Raji (cell line): ENCODE data around the gene SRPK1.

Source experiments
- POLR2A ChIP-seq: IDR thresholded peaks from 2 replicates; pipeline ENCODE4 v1.6.1; 2011; ENCODE audit warnings: low read depth, low read length, control low read depth; ENCODE audit not compliant: insufficient read depth

SRPK1 gene

GRCh38 chr6:35920793-35921732 is at the start of gene SRPK1:
Gene SRPK1 (minus strand): TSS chr6:35921098. CDS start chr6:35921056, 42 bp downstream.
- TF ChIP-seq POLR2A = peak; percentile 98

- TF ChIP-seq POLR2A = no peak
Observed at GRCh38 chr6:35970181-35970580, 49.3 kb upstream of the SRPK1 start.

- no peak for TF ChIP-seq POLR2A
Observed at GRCh38 chr6:35969646-35970045, 48.7 kb upstream of the SRPK1 start.

- TF ChIP-seq POLR2A = no peak
Observed at GRCh38 chr6:35968821-35969220, 47.9 kb upstream of the SRPK1 start.

DNA sequence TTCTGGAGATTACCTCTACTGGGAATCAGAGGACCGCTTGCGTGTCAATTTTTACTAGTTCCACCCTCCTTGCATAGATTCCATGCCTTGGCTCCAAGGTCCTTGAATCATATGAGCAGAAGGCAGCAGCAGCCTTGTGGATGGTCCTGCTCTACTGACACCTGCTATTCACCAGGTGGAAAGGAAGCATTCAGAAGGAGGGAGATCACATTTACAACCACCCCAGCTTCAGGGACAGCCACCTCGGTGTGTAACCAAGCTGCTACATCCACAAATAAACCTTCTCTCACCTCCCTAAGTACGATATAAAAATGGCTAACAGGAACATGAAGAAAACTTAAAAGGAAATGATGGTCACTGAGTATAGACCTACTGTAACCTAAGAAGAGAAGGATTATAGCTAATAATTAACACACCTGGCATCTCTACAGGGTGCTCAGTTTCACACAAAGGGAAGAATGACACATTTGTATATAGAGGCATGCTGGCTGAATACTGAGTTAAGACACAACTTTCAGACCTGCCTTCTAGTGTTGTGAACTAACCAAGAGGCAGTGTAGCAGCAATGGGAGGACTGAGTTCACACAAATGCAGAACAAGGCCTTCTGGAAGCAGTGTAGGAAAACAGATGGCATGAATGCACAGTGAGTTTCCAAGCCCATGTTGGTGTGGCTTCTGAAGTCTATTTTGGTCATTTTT is 46.3 kb upstream of the SRPK1 start:
- TF ChIP-seq POLR2A = no peak

- TF ChIP-seq POLR2A = no peak
Observed at GRCh38 chr6:35962779-35963560, 42.1 kb upstream of the SRPK1 start.

GRCh38 chr6:35960187-35960586 is 39.3 kb upstream of the SRPK1 start:
- TF ChIP-seq POLR2A = no peak

GRCh38 chr6:35955970-35956369 is 35.1 kb upstream of the SRPK1 start:
- no peak for TF ChIP-seq POLR2A

GRCh38 chr6:35955521-35955920 is 34.6 kb upstream of the SRPK1 start:
- no peak for TF ChIP-seq POLR2A

DNA sequence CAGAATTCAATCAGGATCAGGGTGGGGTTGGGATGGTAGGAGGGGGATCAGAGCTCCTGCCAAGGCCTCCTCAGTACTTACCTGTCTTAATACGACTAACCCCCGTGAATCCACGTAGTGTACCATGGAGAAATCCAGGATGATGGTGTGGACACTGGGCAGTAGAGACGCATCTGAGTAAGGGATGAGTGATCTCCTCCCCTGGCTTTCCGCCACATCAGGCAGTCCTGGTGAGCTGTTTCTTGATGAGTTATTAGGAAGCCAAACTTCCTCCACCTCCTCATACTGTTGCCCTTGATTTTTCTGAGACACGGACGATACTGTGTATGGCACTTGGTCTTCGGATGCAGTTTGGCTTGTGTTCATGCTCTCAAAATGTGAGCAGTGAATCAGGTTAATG is 34.2 kb upstream of the SRPK1 start:
- TF ChIP-seq POLR2A = no peak

DNA sequence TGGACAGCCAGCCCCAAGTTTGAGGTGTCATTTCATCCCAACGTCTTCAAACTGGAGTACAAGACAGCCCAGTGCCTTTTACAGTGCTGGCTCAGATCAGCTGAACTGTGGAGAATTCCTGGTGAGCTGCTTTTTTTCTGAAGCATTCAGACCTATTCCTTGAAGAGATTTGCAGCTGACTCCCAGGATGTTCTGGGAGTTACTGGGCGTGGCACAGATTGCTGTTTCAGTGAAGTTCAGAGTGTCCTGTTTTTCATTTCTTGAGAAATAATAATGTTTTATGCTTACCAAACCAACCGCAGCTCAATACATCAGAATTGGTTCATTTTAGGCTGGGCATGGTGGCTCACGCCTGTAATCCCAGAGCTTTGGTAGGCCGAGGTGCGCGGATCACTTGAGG is 33.4 kb upstream of the SRPK1 start:
- no peak for TF ChIP-seq POLR2A

DNA sequence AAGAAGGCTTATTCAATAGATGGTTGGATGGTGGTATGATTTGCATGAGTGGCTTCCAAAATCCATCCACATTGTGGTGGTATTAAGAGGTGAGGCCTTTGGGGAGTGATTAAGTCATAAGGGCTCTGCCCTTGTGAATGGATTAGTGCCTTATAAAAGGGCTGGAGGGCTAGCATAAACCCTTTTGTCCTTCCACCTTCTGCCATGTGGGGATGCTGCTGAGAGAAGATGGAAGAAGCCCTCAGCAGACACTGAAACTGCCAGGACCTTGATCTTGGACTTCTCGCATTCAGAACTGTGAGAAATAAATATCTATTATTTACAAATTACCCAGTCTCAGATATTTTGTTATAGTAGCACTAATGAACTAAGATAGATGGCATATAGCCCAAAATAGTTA is 27.8 kb upstream of the SRPK1 start:
- no peak for TF ChIP-seq POLR2A

- TF ChIP-seq POLR2A = no peak
Observed at GRCh38 chr6:35945650-35946025, 24.7 kb upstream of the SRPK1 start.

DNA sequence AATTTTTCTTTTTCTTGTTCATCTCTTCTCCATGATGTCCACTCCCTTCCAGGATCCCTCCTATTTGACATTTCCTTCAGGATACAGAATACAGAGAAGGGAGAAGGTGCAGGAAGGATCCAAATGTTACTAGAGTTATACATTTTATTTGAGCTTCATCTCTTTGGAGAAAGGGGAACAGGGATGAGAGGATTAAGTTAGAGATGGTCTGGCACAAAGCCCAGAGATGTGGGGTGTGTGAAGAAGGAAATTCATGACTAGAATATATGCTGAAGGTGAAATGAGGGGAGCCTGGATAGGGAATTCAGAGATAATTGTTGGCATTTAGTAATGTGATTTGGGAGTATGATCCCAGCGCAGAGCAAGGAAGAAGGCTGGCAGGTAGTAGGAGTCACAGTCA is 22.5 kb upstream of the SRPK1 start:
- no peak for TF ChIP-seq POLR2A

GRCh38 chr6:35942355-35942754 is 21.5 kb upstream of the SRPK1 start:
- no peak for TF ChIP-seq POLR2A
